Endothelial cell of umbilical vein (primary cell): Measurements from ENCODE around the gene C1orf167. TPM values are rescaled to one million over a fixed set of nuclear protein-coding genes. Genes with fewer than 3 reads are reported as not detected.

Experiments
- BruUV-seq: library from RNA; stranded (reverse); fragments of 400-500 nt; replicated peaks from 2 replicates; lab custom pipeline; 2021; lab: Mats Ljungman, UMichigan
- CTCF ChIA-PET: fragments of 300-600, 350-600 bp; sonication (Branson Sonifier 250); formaldehyde crosslinking; loops from one replicate; lab custom pipeline; 2021; ENCODE audit warnings: antibody characterized with exemption, inconsistent platforms; lab: Charles Lee
- POLR2A ChIA-PET: fragments of 300-600, 350-600 bp; sonication (Branson Sonifier 250); formaldehyde crosslinking; loops from one replicate; lab custom pipeline; 2021; ENCODE audit warnings: antibody characterized with exemption, inconsistent platforms; lab: Charles Lee
- DNase-seq: peaks from one replicate; pipeline ENCODE4 v3.0.0-alpha.2; 2011; ENCODE audit warnings: low read depth, low spot score
- FAIRE-seq: peaks from 2 replicates; lab custom pipeline; 2011; peaks lifted over from hg19 to GRCh38; lab: Jason Lieb, UNC
- H2AFZ ChIP-seq: 2 replicates; pipeline ENCODE4 v1.6.0; 2012; ENCODE audit warnings: low read depth, low read length, control low read depth, inconsistent platforms
- H3K27ac ChIP-seq: 2 replicates; pipeline ENCODE4 v1.5.1; 2011; ENCODE audit warnings: low read depth, mild to moderate bottlenecking, control low read depth, low read length, moderate library complexity; ENCODE audit not compliant: insufficient read depth
- H3K27me3 ChIP-seq, 2 experiments: 2 replicates each; pipeline versions ENCODE4 v1.6.0 to v1.6.1; 2011; ENCODE audit warnings: low read length in 2 of 2, mixed read lengths in 1 of 2; ENCODE audit not compliant: control insufficient read depth in 2 of 2, insufficient read depth in 2 of 2
- H3K36me3 ChIP-seq, 2 experiments: 2 replicates in 1 of 2; 3 replicates in 1 of 2; pipeline ENCODE4 v1.5.1; 2011; ENCODE audit warnings: low read length in 2 of 2, mild to moderate bottlenecking in 1 of 2, moderate library complexity in 1 of 2; ENCODE audit not compliant: control insufficient read depth in 2 of 2, insufficient read depth in 2 of 2; ENCODE audit errors: extremely low read depth in 1 of 2
- H3K4me1 ChIP-seq: 3 replicates; pipeline ENCODE4 v1.5.1; 2011; ENCODE audit warnings: mild to moderate bottlenecking, low read length; ENCODE audit not compliant: control insufficient read depth, insufficient read depth; ENCODE audit errors: extremely low read depth
- H3K4me2 ChIP-seq: 2 replicates; pipeline ENCODE4 v1.6.1; 2011; ENCODE audit warnings: low read length, control low read depth, mixed read lengths; ENCODE audit not compliant: insufficient read depth
- H3K4me3 ChIP-seq, 3 experiments: fragments of 200-600 bp in 1 of 3; sonication (generic), shearing (Covaris generic) in 1 of 3; replicated peaks in 1 of 3; 2 replicates each; pipeline ENCODE4 v1.5.1; 2011 to 2016; ENCODE audit warnings: control low read depth in 3 of 3, low read length in 3 of 3, mild to moderate bottlenecking in 2 of 3, inconsistent platforms in 1 of 3, low read depth in 1 of 3, moderate library complexity in 1 of 3; ENCODE audit not compliant: insufficient read depth in 1 of 3
- H3K79me2 ChIP-seq: 2 replicates; pipeline ENCODE4 v1.6.0; 2012; ENCODE audit warnings: low read length, inconsistent platforms; ENCODE audit not compliant: control insufficient read depth, insufficient read depth
- H3K9ac ChIP-seq: replicated peaks from 2 replicates; pipeline ENCODE3; 2011; ENCODE audit warnings: low read length, control low read depth; ENCODE audit not compliant: insufficient read depth; ENCODE audit errors: extremely low read depth
- H3K9me1 ChIP-seq: replicated peaks from 3 replicates; pipeline ENCODE4 v1.6.0; 2011; ENCODE audit warnings: mild to moderate bottlenecking, low read length; ENCODE audit not compliant: control insufficient read depth, insufficient read depth; ENCODE audit errors: extremely low read depth
- H3K9me3 ChIP-seq: replicated peaks from 2 replicates; pipeline ENCODE4 v1.5.1; 2012; ENCODE audit warnings: low read length, inconsistent platforms; ENCODE audit not compliant: control insufficient read depth, insufficient read depth
- H4K20me1 ChIP-seq: replicated peaks from 2 replicates; pipeline ENCODE3; 2011; ENCODE audit warnings: mild to moderate bottlenecking, low read length; ENCODE audit not compliant: control insufficient read depth, insufficient read depth; ENCODE audit errors: extremely low read depth
- EZH2 ChIP-seq: IDR thresholded peaks from 2 replicates; pipeline ENCODE4 v1.6.1; 2012; ENCODE audit warnings: borderline replicate concordance, low read depth, mild to moderate bottlenecking, moderate library complexity, low read length, inconsistent platforms; ENCODE audit not compliant: severe bottlenecking
- FOS ChIP-seq: IDR thresholded peaks from 2 replicates; pipeline ENCODE4 v1.6.1; 2011; ENCODE audit warnings: mild to moderate bottlenecking, low read length, moderate library complexity, borderline replicate concordance; ENCODE audit not compliant: insufficient read depth
- JUN ChIP-seq: IDR thresholded peaks from 2 replicates; pipeline ENCODE4 v1.6.1; 2011; ENCODE audit warnings: borderline replicate concordance, low read depth; ENCODE audit not compliant: insufficient read length, insufficient read depth
- MYC ChIP-seq: IDR thresholded peaks from one replicate; pipeline ENCODE4 v1.6.1; 2011; ENCODE audit warnings: mild to moderate bottlenecking, low read depth, low read length
- POLR2A ChIP-seq: IDR thresholded peaks from 2 replicates; pipeline ENCODE4 v1.6.1; 2012; ENCODE audit warnings: low read depth, mild to moderate bottlenecking, control low read depth, low read length
- POLR2AphosphoS5 ChIP-seq: IDR thresholded peaks from 2 replicates; pipeline ENCODE4 v1.6.1; 2012; ENCODE audit warnings: low read depth, mild to moderate bottlenecking, control low read depth, low read length, moderate library complexity; ENCODE audit not compliant: insufficient read depth
- dilution Hi-C: fragments of 300-500 bp; cut with MboI; formaldehyde crosslinking; loops from one replicate; pipeline ENCODE4 v1.15.0; 2019; ENCODE audit warnings: low sequenced_read_pairs; ENCODE audit not compliant: extremely low pct_ligation_motif_present
- intact Hi-C: fragments of 100-400 bp; cut with micrococcal nuclease; formaldehyde crosslinking; loops from one replicate; pipeline ENCODE4 v1.10.0; 2022
- polyA plus RNA-seq, 4 experiments: library from polyadenylated mRNA; depleted of rRNA in 3 of 4; stranded (reverse) in 3 of 4; unstranded in 1 of 4; fragments of >200 nt; gene quantifications; 2 replicates each; pipeline versions ENCODE4 v1.2.1 to v1.2.3, GENCODE V29; 2011 to 2012; ENCODE audit warnings: missing spikeins in 1 of 4
- total RNA-seq: library from RNA; stranded (reverse); gene quantifications from 2 replicates; pipeline ENCODE4 v1.2.3, GENCODE V29; 2021
- TF ChIP-seq, protein P1 (sequence below): IDR thresholded peaks from 2 replicates; pipeline ENCODE4 v1.6.1; 2011; ENCODE audit not compliant: insufficient read depth, insufficient read length
- TF ChIP-seq, protein P2 (sequence below), 2 donors: IDR thresholded peaks; 1 replicate in 1 of 2; 2 replicates in 1 of 2; pipeline ENCODE4 v1.5.1; 2011; ENCODE audit warnings: low read length in 2 of 2, mild to moderate bottlenecking in 2 of 2, moderate library complexity in 2 of 2, control low read depth in 1 of 2, inconsistent platforms in 1 of 2, low read depth in 1 of 2; ENCODE audit not compliant: insufficient read depth in 1 of 2; ENCODE audit errors: extremely low read depth in 1 of 2

Gene C1orf167
- total and polyA plus RNA-seq, 2 donors (not counting 3 experiments of a cell fraction or from before 2014, with no cell fraction given), result not detected

DNA sequence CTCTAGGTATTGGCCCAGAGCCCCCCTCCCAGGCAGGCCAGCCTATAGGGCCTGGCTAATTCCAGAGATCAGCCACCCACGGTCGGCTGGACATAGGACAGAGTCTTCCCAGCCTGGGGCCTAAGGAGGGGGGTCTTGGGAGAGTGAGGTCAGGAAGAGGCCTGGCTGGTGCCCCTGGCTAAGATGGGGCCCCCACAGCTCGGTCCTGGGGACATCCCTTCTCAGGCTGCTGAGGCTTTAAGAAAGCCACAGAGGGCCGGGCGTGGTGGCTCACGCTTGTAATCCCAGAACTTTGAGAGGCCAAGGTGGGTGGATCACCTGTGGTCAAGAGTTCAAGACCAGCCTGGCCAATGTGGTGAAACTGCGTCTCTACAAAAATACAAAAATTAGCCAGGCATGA is 2.5 kb downstream of the C1orf167 start:
- Histone ChIP-seq H3K27me3 (peaks cover 0 to 6% of the 10 kb centered on the region in 2 experiments), H3K4me3 (no peak overlapping the region), H3K4me2 (no peak overlapping the region), H3K9ac (no peak overlapping the region), H3K27ac (no peak overlapping the region), H3K36me3 (no peaks in the 10 kb centered on the region), H3K4me1 (peaks cover 4% of the 10 kb centered on the region), H3K79me2 (no peaks in the 10 kb centered on the region), H4K20me1 (no peaks in the 10 kb centered on the region), H2AFZ (no peak overlapping the region), H3K9me1 (no peaks in the 10 kb centered on the region), H3K9me3 (no peaks in the 10 kb centered on the region)
- intact Hi-C loops, result no loop called here
- TF ChIP-seq POLR2A (no peak), EZH2 (no peak), FOS (no peak), POLR2AphosphoS5 (no peak), MYC (no peak), JUN (no peak)
- TF ChIP-seq, protein P1, sequence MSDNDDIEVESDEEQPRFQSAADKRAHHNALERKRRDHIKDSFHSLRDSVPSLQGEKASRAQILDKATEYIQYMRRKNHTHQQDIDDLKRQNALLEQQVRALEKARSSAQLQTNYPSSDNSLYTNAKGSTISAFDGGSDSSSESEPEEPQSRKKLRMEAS, result no peak
- TF ChIP-seq, protein P2, sequence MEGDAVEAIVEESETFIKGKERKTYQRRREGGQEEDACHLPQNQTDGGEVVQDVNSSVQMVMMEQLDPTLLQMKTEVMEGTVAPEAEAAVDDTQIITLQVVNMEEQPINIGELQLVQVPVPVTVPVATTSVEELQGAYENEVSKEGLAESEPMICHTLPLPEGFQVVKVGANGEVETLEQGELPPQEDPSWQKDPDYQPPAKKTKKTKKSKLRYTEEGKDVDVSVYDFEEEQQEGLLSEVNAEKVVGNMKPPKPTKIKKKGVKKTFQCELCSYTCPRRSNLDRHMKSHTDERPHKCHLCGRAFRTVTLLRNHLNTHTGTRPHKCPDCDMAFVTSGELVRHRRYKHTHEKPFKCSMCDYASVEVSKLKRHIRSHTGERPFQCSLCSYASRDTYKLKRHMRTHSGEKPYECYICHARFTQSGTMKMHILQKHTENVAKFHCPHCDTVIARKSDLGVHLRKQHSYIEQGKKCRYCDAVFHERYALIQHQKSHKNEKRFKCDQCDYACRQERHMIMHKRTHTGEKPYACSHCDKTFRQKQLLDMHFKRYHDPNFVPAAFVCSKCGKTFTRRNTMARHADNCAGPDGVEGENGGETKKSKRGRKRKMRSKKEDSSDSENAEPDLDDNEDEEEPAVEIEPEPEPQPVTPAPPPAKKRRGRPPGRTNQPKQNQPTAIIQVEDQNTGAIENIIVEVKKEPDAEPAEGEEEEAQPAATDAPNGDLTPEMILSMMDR (IDR thresholded peaks at IDR 0.05; ENCODE audit: extremely low read depth in 1 of 2, insufficient read depth in 1 of 2, low read depth in 1 of 2, low read length in 2 of 2), result no peak
- DNase-seq (no peak), FAIRE-seq (no peak)
- dilution Hi-C loops, result no loop called here
- ChIA-PET CTCF (no interaction called here), POLR2A (no interaction called here)
- no TSS peak for BruUV-seq
